Esophagus muscularis mucosa (tissue), 3 donors: Measurements from ENCODE around the gene FCGR3B.
"Not testable (repeated sequence)": the region's sequence is repeated elsewhere in the genome, so short reads cannot be mapped to it uniquely, and the experiment has no call there.

Experiments used
- CTCF ChIP-seq, 3 experiments: fragments of 200-600 bp in 2 of 3; fragments of 450-650 bp in 1 of 3; sonication (generic) in 2 of 3; IDR thresholded peaks; one replicate each; pipeline ENCODE4 v1.5.1; 2017 to 2019; ENCODE audit warnings: antibody characterized with exemption in 3 of 3, mild to moderate bottlenecking in 2 of 3, moderate library complexity in 1 of 3
- POLR2A ChIP-seq: fragments of 450-650 bp; IDR thresholded peaks from one replicate; pipeline ENCODE4 v1.6.1; 2017; ENCODE audit warnings: antibody characterized with exemption, moderate library complexity, mild to moderate bottlenecking, low read depth
- POLR2AphosphoS5 ChIP-seq, 2 donors: sonication (generic); formaldehyde crosslinking; IDR thresholded peaks; one replicate each; pipeline ENCODE4 v1.6.1; 2017; ENCODE audit warnings: antibody characterized with exemption in 2 of 2

DNA sequence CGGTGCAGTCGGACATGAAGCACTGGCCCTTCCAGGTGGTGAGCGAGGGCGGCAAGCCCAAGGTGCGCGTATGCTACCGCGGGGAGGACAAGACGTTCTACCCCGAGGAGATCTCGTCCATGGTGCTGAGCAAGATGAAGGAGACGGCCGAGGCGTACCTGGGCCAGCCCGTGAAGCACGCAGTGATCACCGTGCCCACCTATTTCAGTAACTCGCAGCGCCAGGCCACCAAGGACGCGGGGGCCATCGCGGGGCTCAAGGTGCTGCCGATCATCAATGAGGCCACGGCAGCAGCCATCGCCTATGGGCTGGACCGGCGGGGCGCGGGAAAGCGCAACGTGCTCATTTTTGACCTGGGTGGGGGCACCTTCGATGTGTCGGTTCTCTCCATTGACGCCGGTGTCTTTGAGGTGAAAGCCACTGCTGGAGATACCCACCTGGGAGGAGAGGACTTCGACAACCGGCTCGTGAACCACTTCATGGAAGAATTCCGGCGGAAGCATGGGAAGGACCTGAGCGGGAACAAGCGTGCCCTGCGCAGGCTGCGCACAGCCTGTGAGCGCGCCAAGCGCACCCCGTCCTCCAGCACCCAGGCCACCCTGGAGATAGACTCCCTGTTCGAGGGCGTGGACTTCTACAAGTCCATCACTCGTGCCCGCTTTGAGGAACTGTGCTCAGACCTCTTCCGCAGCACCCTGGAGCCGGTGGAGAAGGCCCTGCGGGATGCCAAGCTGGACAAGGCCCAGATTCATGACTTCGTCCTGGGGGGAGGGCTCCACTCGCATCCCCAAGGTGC lies 24.2 kb downstream of the FCGR3B start:
- not testable (repeated sequence) for TF ChIP-seq CTCF (IDR thresholded peaks at IDR 0.05); POLR2AphosphoS5 (IDR thresholded peaks at IDR 0.05); POLR2A
